Measurements from ENCODE around the gene ITGA11. TPM values are rescaled to one million over a fixed set of nuclear protein-coding genes. Genes with fewer than 3 reads are reported as not detected.

ITGA11 gene
- total RNA-seq, 1 donor from 2014 or later: 0.28 TPM

DNA sequence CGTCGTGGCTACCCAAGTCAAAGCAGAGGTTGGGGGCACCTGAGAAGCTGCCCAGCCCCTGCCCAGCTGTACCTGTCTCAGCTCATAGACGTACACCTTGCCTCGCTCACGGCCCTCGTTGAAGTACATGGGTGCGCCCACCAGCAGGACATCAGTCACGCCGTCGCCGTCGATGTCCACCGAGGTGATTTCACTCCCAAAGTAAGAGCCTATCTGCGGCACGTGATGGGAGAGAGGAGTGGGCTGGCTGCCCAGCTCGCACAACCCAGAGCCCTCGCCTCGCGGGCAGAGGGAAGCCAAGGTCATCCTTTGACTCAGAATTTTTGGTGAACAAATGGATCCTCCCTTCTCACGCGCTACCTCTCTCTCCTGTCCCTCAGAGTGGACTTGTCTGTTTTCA, 99.7 kb downstream of the ITGA11 start:
- Mint-ChIP-seq H3K9me3 (ENCODE audit: unreplicated experiment) (no peaks in the 10 kb centered on the region), H3K4me3 (ENCODE audit: unreplicated experiment) (peak overlapping the region; percentile 35), H3K27ac (ENCODE audit: unreplicated experiment) (no peak overlapping the region), H3K36me3 (ENCODE audit: low read depth, unreplicated experiment) (no peaks in the 10 kb centered on the region), H3K27me3 (ENCODE audit: unreplicated experiment) (peaks cover 7% of the 10 kb centered on the region), H3K4me1 (ENCODE audit: unreplicated experiment) (peaks cover 23% of the 10 kb centered on the region)
- DNase-seq (ENCODE audit: low spot score): no peak
- TF ChIP-seq, protein P1, sequence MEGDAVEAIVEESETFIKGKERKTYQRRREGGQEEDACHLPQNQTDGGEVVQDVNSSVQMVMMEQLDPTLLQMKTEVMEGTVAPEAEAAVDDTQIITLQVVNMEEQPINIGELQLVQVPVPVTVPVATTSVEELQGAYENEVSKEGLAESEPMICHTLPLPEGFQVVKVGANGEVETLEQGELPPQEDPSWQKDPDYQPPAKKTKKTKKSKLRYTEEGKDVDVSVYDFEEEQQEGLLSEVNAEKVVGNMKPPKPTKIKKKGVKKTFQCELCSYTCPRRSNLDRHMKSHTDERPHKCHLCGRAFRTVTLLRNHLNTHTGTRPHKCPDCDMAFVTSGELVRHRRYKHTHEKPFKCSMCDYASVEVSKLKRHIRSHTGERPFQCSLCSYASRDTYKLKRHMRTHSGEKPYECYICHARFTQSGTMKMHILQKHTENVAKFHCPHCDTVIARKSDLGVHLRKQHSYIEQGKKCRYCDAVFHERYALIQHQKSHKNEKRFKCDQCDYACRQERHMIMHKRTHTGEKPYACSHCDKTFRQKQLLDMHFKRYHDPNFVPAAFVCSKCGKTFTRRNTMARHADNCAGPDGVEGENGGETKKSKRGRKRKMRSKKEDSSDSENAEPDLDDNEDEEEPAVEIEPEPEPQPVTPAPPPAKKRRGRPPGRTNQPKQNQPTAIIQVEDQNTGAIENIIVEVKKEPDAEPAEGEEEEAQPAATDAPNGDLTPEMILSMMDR (IDR thresholded peaks at IDR 0.05; ENCODE audit: unreplicated experiment): no peak

DNA sequence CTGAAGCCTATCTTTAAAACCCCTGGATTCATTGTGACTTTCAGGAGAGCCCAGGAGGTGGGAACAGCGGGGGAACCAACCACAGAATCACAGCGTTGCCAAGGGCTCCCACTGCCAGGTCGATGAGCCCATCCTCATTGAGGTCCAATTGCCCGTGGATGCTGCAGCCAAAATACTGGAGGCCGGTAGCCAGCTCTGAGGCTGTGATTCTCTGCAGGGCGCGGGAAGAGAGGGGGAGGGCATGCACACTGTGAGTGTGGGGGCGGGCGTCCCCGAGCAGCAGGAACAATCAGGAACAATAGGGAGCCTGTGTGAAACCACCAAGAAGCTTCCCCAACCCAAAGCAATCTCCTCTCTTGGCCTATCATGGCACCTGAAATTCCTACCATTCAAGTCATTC, 101.1 kb downstream of the ITGA11 start:
- TF ChIP-seq, protein P1 (IDR thresholded peaks at IDR 0.05; ENCODE audit: unreplicated experiment): no peak
- Mint-ChIP-seq H3K27ac (ENCODE audit: unreplicated experiment) (no peak overlapping the region), H3K4me3 (ENCODE audit: unreplicated experiment) (no peak overlapping the region), H3K4me1 (ENCODE audit: unreplicated experiment) (peaks cover 25% of the 10 kb centered on the region), H3K27me3 (ENCODE audit: unreplicated experiment) (peaks cover 7% of the 10 kb centered on the region), H3K9me3 (ENCODE audit: unreplicated experiment) (no peaks in the 10 kb centered on the region), H3K36me3 (ENCODE audit: low read depth, unreplicated experiment) (no peaks in the 10 kb centered on the region)
- no peak for DNase-seq (ENCODE audit: low spot score)

DNA sequence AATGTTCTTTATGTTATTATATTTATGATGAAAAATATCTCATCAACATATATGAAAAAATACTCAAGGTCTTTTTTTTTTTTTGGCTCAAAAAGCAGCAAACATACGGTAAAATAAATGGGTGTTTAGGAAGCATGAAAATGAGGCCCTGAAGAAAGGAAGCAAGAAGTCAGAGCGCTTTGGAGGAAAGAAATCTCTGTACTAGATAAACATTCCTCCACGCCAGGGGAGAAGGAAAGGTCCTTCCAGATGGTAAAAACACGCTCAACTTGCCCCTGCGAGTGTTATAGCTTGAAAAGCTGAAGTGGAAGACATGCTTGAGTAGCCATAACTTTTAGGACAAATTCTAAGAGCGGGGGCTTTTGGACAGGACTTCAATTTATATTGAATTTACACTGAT, 101.5 kb downstream of the ITGA11 start:
- no peak for DNase-seq (ENCODE audit: low spot score)
- Mint-ChIP-seq H3K36me3 (ENCODE audit: low read depth, unreplicated experiment) (no peaks in the 10 kb centered on the region), H3K4me1 (ENCODE audit: unreplicated experiment) (peaks cover 25% of the 10 kb centered on the region), H3K27me3 (ENCODE audit: unreplicated experiment) (peaks cover 7% of the 10 kb centered on the region), H3K4me3 (ENCODE audit: unreplicated experiment) (no peak overlapping the region), H3K27ac (ENCODE audit: unreplicated experiment) (no peak overlapping the region), H3K9me3 (ENCODE audit: unreplicated experiment) (no peaks in the 10 kb centered on the region)
- TF ChIP-seq, protein P1 (IDR thresholded peaks at IDR 0.05; ENCODE audit: unreplicated experiment): no peak

DNA sequence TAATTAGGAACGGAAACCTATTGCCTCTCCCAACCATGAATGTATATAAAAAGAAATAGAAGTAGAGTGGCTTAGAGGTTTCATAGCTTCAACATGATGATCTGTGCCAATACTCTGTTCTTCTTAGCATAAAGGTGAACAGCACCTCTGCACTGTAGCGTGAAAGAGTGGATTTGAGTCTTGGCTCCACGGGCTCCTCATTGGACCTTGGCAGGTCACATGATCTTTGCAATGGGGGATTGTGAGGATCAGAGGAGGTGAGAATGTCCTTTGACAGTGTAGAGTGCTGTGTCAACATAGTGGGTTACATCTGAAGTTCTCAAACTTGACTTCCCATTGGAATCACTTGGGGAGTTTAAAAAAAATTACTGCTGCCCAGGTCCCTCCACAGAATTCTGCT, 103.0 kb downstream of the ITGA11 start:
- Mint-ChIP-seq H3K27me3 (ENCODE audit: unreplicated experiment) (peaks cover 4% of the 10 kb centered on the region), H3K4me1 (ENCODE audit: unreplicated experiment) (peaks cover 25% of the 10 kb centered on the region), H3K36me3 (ENCODE audit: low read depth, unreplicated experiment) (no peaks in the 10 kb centered on the region), H3K9me3 (ENCODE audit: unreplicated experiment) (no peaks in the 10 kb centered on the region), H3K27ac (ENCODE audit: unreplicated experiment) (no peak overlapping the region), H3K4me3 (ENCODE audit: unreplicated experiment) (no peak overlapping the region)
- TF ChIP-seq, protein P1 (IDR thresholded peaks at IDR 0.05; ENCODE audit: unreplicated experiment): no peak
- no peak for DNase-seq (ENCODE audit: low spot score)

DNA sequence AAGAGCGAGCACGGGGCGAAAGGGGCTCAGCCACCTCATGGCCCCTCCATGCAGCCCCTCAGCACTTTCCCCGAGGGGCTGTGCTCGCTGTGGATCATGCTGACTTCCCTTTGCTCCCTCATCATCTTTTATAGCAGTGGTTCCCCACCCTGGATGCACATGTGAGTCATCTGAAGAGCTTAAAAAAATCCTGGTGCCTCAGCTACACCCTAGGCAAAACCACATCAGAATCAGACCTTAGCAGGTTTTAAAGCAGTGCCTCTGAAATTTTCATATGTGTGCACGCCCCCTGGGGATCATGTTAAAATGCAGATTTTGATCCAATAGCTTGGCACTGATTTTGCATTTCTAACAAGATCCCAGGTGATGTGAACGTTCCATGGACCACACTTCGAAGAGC, 103.5 kb downstream of the ITGA11 start:
- H3K36me3 Mint-ChIP-seq (ENCODE audit: low read depth, unreplicated experiment): no peaks in the 10 kb centered on the region
- H3K4me1 Mint-ChIP-seq (ENCODE audit: unreplicated experiment): peaks cover 27% of the 10 kb centered on the region
- H3K4me3 Mint-ChIP-seq (ENCODE audit: unreplicated experiment): no peak overlapping the region

More for the DNA sequence above, 103.5 kb downstream of the ITGA11 start:
- H3K27me3 Mint-ChIP-seq (ENCODE audit: unreplicated experiment): peaks cover 4% of the 10 kb centered on the region
- no peak overlapping the region for H3K27ac Mint-ChIP-seq (ENCODE audit: unreplicated experiment)
- no peaks in the 10 kb centered on the region for H3K9me3 Mint-ChIP-seq (ENCODE audit: unreplicated experiment)
- DNase-seq (ENCODE audit: low spot score): no peak
- TF ChIP-seq, protein P1 (IDR thresholded peaks at IDR 0.05; ENCODE audit: unreplicated experiment): no peak

Data from endothelial cell (in vitro differentiated cells).